NCI-H1436 treated with DMSO at 0.1 percent for 48 hours (cell line): ENCODE results near the gene PLEKHG1.

Experiments used
- DNase-seq: peaks from one replicate; lab custom pipeline; 2025; lab: John Stamatoyannopoulos, UW

Gene PLEKHG1

DNA sequence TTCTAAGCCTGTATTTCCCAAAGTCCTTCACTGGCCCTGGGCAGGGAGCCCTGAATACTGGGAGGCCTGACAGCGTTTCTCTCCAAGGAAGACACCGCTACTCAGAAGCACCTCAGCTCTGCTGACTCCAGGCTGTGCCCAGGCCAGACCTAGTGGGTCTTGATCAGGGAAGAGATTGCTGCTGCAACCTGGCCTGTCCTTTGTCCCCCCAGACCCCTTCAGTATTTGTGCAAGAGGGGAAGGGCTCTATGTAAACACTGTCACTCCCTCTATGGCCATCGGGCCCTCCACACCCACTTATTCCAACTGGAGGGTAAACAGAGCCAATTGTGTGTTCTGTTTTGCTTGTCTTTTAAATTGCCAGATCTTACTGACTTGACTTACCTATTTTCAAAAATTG lies 20.6 kb downstream of the PLEKHG1 start:
- no peak for DNase-seq

DNA sequence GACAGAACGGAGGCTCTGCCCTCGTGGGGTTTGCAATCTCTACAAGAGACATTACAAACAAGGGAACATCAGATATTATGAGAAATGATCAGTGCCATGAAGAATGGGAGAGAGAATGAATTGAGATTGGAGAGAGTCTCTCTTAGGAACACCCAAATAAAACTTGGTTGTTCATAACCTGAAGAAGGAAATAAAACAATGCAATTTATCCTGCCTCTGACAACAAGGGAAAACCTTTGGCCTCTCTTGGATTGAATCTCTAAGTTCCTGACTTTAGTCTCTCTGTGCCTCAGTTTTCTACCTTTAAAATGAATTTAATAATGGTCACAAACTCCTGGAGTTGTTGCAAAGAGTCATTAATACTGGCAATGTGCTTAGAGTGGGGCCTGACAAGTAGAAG lies 21.1 kb downstream of the PLEKHG1 start:
- no peak for DNase-seq

DNA sequence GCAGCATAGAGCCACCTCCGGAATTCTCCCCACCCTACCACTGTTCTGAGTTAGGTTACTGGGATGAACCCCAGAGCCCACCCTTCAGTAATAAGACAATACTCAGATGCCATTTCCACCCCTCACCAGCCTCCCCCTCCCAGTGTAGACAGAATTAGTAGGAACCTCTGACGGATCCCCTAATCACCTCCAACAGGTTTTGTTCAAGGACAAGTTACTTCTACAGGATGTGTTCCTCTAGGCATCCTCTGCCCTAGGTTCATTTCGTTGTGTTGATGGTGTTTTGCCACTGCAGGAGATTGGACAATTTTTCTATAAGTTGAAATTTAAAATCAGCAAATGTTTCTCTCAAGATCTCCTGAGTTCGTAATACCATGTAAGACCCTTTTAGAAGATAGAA lies 22.8 kb downstream of the PLEKHG1 start:
- DNase-seq = no peak

DNA sequence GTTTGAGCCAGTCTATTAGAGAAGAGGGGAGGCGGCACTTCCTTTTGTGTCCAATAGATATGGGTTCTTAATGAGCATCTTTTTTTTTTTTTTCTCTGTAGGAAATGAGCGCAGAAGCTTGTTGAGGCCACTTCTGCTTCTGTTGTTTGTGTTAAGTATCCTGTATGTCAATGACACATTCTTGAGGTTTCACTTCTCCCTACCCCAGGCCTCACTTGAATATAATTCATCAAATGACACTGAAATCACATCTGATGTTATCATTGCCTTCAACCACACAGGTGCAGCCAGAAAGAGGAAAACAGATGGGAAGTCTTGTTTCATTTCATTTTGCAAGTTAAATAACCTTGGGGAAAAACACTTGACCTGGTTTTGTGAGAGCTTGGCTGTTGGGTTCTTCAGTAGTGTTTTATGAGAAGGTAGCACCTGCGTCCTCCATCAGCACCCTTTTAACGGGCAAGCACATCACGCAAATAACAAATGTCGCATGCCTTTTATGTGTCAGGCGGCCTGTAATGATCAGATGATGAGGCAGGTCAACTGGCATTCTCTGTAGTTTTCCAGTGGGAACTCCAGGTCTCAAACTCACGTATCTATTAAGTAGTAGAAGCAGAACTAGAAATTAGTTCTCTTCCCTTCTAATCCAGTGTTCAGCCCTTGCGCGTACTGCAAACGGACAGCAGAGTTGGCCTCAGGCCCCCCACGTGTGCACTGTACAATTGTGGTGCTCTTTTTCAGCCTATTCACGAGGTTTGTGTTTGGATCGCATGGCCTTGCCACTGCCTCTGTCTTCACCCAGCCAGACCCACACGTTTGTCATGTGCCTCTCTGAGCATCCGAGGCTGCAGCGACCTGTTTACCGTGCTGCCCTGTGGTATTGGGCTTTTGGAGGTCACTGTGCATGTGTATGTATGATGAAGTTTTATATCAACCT lies 23.5 kb downstream of the PLEKHG1 start:
- DNase-seq = no peak

DNA sequence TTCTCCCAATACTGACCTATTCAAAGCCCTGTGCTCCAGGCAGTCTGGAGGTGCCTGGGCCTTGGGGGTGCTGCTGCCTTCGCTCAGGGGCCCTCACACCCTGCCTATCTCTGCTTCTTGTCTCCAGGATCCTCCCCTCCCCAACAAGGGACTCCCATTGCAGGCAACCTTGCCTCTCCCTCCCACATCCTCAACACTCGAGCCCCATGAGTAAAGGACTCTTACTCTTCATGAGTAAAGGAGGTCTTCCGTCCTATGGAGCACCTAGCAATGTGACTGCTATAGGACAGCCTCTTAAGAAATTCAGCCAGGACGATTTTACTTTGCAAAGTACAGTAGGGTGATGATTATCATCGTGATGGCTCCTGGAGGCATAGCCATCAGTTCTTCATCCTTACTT lies 24.5 kb downstream of the PLEKHG1 start:
- DNase-seq = no peak

DNA sequence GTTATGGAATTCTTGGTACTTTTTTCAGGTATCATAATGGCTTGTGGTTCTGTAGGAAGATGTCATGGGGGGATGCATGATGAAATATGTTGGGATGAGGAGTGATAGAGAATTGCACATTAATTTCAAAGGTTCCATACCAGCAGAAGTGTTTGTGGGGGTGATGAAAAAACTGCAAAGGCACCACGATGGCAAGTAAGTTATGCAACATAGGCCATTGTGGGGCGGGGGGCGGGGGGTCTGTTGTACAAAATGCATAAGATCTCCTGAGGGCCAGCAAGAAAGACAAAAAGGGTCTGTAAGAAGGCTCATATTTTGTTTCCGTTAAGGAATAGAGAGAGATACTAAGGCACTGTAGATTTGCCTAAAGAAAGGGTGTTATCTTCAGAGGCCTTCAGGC lies 26.2 kb downstream of the PLEKHG1 start:
- no peak for DNase-seq

DNA sequence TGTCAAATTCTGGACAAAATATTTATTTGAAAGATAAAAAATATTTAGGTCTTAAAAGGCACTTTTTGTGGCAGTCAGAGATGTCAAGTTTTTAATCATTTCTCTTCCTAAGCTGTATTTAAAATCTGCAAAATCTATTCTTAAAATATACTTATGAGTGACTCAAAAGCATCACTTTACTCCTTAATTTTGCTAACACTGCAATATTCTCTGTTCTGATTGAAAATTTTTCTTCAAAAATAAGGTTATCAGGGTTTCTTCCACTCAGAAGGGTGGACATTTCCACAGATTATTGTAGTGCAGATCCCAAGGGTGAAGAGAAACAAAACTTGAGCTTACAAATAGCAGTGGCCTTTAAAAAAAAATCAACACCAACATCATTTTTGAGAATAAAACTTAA lies 27.5 kb downstream of the PLEKHG1 start:
- DNase-seq = no peak

DNA sequence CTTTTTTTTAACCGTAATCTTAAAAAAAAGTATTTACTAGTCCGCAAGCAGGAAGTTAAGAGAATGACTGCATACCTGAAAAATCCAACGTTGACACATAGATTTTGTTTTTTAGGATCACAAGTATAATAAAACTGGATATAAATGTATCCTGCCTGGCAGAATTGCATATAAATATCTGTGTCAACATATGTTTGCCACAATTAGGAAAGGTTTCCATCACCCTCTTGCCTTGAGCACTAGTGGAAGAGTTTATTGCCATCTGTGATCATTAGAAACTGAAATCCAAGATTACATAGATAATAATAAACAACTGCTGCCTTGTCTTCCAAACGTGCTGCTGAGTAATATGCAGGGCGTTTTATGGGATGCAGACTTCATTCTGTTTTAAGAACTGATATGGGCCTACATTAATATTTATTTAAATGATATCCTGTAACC lies 27.9 kb downstream of the PLEKHG1 start:
- DNase-seq = no peak

DNA sequence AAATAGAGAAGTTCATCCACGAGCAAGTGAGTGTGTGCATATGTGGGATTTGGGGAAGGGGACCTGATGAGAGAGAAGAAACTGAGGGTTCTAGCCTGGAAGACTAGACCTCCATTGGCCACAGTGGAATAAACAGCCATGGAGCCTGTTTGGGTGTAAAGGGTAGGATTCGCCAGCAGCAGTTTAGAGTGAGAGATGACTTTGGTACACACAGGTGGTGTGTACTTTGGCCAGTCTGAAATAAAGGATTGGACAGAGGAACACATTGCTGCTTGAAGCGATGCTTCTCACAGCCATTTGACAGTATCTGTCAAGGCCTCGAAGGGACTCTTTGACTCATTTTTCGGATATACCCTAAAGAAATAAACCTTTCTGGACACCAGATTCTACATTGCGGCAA lies 29.2 kb downstream of the PLEKHG1 start:
- no peak for DNase-seq

DNA sequence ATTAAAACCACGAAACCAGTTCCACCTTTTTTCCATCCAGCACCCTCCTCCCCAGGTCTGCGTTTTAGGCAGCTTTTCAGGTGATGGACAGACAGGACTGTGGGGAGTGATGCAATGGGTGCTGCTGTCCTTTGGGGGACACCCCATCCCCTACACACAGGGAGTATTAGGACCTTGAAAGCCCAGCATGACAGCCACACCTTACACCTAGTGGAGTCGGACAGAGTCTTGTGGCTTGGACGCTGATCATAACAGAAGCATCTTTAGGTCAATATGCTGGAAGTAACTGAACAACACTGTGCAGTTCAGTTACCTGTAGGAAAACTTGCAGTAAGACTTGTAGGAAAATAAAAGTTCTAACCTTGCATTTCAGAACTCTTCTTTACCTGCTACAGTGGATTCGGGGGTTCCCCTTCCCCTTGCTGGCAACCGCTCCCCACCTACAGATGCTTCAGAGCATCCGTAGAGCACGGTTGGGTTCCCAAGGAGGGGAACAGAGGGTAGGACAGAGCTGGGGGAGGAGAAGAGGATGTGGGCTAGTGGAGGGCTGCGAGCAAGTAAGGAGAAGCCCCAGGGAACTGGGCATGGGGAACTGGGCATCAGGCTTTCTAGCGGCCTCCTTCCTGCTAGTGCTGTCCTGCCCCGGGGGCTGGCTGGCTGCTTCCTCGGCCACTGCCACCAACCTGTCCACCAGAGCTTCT lies 31.7 kb downstream of the PLEKHG1 start:
- no peak for DNase-seq

DNA sequence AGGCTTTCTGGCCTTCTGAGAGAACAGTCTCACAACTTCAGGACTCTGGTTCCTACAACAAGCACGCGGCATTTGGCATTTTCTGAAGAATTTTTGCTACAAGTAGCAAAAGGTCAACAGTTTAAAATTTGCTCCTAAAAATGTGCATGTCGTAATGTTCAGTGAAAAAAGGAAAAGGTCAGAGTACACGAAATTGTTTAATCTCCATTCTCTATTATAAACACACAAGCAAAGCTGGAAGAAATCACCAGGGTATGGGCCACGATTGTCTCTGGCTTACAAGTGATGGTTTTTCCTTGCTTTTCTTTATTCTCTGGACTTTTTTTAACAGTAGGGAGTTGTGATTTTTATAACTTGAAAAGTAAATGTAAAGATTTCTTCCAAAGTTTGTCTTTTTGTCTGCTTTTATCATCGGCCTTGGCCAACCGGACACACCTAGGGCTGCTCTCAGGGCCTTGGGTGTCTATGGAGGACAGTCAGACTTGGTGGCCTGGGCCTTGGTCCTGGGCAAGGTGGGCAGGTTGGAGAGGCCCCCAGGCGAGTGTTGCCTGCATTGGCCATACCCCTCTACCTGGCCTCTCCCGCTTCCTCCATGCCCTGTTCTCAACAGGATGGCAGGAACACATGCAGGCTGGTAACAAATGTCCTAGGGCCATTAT lies 32.4 kb downstream of the PLEKHG1 start:
- DNase-seq = no peak

DNA sequence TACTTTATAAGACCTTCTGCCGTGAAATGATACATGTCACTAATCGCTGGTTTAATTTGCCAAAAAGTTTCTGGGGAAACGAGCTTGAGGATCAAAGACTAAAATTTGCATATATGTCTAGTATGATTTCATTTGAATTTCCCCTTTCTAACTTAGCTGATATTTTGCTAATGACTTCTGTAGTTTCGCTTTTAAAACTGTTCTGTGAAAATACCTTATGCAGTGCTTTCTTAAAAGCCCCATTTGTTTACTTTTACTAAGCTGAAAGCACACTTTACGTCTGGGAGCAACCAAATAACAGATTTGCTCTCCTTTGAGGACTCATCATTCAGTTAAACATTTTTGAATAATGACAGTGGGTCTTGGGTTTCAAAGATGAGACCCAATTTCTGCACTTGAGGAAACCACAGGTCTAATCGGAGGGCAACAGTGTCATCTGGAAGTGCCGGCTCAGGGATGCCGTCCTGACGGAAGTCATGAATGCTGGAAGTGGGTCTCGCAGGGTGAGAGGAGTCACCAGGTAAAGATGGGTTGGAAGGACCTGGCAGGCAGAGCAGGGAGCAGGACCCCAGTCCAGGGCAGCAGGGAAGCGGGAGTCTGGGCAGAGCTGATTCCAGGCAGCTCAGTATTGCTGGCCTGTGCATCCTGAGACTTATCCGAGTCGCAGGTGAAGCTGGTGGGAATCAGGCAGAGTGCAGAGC lies 33.2 kb downstream of the PLEKHG1 start:
- DNase-seq = no peak

DNA sequence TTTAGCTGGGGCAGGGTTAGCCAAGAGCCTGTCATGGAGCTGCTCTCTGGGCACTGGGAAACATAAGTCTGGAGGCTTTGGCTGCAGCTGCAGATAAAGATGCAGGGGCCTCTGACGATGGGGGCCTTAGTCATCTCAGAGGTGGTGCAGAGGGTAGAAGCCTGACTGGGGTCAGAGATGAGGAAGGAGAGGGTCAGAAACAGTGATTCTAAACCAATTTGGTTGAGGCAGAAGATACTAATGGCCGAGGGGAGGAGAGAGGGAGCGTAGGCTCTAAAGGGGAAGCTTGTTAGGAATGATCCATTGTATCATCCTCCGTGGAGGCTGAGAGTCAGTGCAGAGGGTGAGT lies 33.8 kb downstream of the PLEKHG1 start:
- DNase-seq = no peak

DNA sequence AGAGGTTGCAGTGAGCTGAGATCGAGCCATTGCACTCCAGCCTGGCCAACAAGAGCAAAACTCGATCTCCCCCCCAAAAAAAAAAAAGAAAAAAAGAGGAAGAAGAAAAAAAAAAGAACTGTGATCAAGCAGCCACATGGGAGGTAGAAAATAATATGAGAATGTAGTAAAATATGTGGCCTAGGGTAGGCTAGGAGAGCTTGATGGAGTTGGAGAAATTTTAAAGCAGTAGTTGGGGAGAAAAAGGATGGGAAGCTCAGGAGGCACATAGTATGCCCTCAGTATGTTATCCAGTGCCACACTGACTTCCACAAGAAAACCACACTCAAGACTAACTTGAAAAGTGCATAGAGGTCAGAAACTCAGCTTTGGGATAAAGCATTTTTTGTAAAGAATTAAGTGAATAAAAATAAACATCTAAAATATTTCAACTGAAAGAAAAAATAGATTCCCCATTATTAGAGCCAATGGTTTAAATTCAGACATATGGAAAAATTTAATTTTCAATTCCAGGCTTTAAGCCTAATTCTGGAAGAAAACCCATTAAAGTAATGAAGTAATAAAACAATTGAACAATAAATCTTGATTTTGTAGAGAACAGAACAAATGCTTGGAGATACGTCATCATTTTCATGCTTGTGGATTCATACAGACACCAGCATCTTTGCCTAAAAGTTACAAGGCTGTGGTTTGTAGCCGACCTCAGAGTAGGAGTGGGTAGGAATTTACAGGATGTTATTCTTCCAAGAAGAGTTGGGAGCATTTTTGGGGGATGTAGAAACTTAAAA lies 34.7 kb downstream of the PLEKHG1 start:
- DNase-seq = no peak

DNA sequence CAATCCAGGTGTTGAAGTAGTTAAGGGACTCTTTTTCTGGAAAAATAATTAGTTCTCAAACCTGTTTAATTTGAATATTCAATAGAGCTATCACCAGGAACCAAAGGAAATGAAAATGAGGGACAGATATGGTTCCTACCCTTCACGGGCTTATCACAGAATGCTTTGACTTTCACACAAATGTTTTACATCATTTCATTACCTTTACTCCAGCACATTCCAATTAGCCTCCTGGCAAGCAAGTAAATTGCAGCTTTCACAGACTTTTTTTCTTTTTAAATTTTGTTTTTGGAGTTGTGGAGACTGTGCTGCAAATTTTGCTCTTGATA lies 35.2 kb downstream of the PLEKHG1 start:
- DNase-seq = no peak

DNA sequence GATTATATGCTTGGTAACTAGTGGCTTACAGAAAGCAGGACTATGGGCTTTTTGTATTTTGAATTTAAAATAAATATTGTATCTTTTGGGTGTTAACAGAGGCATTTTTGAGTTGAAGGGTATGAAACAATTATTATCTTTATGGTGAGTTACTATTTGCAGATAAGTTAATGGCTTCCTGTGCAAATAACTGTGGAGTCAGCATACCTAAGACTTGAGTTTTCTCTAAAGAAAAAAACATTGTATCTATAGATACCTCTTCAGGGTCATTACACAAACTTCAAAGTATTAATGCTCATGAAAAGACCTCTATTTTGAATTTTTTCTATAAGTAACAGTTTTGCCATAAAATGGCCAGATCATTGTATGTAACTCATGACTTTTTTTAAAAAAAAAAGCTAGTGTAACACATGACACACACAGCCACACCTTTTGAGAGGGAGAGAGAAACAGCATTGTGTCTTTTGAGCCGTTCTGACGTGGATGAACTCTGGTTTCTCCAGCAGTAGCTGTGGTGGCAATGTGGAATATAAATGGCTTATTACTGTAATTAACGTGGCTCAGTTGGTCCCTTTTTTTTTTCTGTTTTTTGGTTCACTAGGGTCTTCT lies 36.3 kb downstream of the PLEKHG1 start:
- DNase-seq = no peak

DNA sequence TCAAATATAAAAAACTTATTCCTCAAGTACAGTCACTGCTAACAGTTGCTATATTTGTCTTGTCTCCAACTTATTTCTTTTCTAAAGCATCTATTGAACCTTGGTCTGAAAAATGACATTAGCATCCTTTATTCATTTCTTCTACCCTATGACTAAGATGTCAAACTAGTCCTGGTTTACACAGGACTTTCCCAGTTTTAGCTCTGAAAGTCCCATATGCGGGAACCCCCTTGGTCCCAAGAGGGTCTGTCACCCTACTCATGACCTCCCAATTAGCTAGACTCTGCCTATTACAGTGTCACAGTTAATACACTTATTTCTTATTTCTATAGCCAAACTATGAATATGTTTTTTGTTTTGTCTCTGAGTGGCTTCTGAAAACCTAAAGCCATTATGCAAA lies 37.1 kb downstream of the PLEKHG1 start:
- DNase-seq = no peak

DNA sequence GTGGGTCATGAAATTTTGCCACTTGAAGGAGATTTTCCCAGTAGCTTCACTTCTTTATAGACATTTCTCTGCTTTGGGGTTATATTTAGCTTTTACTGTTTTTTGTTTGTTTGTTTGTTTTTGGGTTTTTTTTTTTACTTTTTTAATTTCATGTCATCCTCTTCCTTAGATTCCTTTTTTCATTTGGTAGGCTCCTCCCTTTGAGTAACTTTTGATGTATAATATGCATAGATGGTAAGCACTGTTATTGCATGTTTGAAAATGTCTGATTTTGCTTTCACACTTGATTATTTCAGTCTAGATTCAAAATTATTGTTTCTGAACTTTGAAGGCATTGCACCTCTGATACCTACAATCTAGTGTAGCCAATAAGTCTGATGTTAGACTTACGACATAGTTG lies 37.6 kb downstream of the PLEKHG1 start:
- DNase-seq = no peak

DNA sequence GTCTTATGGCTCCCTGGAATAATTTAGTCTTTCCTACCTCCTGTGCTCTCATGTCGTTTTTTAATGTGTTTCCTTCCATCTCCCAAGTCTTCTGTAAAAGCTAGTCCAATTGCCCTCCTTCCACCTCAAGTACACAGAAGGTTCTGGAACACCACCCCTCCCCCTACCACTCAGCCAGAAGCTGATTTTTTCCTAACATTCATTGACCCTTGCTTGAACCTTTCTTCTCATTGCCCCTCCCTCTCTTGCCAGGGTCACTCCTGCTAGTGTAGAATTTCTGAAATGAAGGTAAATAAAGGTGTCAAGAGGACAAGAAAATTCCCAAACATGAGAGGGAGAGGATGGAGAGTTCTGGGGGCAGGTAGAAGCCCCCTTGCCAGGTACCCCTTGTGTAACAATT lies 38.6 kb downstream of the PLEKHG1 start:
- no peak for DNase-seq

DNA sequence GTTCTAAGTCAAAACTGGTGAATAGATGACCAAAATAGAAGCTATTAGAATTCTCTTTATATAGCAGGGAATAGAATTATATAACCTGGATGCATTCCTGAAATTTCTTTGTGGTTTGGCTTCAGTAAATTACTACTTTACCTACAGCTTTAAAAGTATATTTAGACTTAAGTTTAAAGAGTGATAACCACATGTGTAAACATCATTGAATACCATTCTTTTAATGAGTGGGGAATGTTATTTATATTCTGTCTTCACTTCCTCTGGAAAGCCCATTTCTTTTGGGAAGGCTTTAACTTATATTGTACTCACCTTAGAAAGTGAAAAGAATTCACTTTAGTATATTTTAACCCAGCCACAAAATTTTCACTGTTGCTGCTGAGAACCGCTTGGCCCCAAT lies 39.1 kb downstream of the PLEKHG1 start:
- no peak for DNase-seq

DNA sequence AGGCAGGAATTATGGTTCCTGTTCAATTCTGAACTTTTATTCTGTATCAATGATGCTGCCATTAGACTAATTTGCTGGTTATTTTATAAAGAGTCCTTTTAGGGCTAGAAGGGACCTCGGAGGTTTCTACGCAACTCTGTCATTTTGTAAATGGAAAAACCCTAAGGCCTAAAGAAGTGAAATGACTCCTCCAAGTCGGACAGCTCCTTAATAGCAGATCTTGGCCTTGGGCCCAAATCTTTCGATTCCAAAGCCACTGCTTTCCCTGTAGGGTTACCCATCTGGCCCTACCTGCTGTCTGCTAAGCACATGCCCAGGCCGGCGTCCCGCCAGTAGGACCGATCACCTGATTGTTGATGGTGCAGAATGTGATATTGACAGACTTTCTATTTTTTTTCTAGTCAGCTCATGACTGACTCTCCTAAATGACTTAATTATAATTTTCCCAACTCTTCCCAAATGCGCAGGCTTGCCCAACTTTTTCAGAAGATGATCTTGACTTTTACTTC lies 40.2 kb downstream of the PLEKHG1 start:
- DNase-seq = no peak
